NCI-H460 (cell line): ENCODE measurements around the gene C19orf33. TPM values are rescaled to one million over a fixed set of nuclear protein-coding genes. Genes with fewer than 3 reads are reported as not detected.

Source experiments
- DNase-seq: peaks from one replicate; pipeline ENCODE4 v3.0.0-alpha.2; 2016; ENCODE audit warnings: low read depth; ENCODE audit errors: extremely low read depth
- total RNA-seq: library from RNA; depleted of rRNA; stranded (reverse); fragments of >200 nt; shearing (Covaris generic); gene quantifications from 2 replicates; pipeline ENCODE4 v1.2.3, GENCODE V29; 2014

The C19orf33 gene
- total RNA-seq, 1 experiment from 2014 or later: 64.5 TPM

DNA sequence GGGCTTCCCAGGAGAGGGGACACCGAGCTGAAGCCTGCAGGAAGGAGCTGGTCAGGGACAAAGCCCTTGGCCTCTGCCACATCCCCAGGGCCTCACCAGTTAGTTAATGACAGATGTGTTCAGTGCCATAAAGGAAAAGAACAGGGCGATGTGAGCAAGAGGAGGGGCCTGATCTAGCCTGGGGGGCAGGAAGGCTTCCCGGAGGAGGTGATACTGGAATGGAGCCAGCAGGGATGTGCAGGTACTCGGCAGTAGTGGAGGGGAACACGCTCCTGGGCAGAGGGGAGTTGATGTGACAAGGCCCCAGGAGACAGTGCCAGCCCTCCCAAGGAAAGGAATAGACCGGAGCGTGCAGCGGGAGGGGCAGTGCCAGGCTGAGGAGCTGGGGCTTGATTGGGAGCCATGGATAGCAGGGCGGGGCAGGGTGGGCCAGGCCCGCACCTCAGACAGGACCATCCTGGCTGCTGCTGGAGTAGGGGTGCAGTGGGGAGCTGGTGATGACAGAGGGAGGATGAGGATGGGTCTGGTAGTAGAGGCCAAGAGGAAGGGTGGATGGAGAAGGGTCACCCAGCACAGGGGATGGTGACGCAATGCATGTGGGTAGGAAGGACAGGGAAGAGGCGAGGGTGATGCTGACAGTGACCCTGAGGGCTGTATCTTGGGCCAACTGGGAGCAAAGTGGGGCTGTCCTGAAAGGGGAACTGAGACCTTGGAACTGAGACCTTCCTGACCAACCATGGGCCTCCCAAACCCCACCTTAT lies 4.1 kb downstream of the C19orf33 start:
- DNase-seq: no peak

DNA sequence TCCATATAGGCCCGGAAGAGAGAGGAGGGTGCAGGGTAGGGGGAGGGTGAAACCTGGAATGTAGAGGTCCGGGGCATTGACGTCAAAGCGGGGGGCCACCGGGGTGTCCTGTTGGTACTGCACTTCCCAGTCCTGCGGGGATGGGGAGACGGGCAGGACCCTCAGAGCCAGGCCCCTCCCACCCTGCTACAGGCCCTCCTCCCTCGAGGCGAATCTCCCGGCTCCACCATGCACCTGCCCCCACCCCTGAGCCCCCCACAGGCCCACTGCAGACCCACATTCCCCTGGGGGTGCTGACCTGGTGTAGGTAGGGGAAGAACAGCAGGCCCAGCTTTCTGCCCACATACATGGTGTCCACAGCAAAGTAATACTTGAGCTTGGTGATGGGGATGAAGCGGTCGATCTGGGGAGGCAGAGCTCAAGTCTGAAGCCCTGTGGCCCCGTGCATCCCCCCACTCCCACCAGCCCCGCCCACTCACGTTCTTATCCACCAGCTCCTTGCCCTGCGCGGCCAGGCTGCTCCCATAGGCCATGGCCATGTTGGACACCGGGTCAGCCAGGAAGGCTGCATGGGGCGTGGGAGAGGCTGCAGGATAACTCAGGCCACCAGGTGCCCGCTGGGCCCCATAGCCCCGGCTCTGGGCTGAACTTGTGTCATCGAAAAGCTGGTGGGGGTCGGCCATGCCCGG lies 5.0 kb downstream of the C19orf33 start:
- DNase-seq: no peak

DNA sequence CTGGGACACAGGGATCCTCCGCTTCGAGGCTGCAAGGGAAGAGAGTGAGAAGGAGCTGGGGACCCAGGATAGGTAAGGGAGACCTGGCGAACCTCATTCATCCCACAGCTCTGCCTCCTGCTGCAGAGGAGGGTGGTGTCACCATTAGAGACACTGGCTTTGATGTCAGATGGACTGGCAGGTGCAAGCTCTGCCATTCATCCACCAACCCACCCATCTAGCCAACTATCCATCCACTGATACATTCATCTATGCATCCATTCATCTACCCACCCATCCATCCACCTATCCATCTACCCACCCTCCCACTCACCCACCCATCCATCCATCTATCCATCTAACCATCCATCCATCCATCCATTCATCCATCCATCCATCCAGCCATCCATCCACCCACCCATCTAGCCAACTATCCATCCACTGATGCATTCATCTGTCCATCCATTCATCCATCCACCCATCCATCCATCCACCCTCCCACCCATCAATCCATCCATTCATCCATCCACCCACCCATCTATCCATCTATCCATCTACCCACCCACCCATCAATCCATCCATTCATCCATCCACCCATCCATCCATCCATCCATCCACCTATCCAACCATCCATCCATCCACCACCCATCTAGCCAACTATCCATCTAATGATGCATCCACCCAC lies 5.7 kb downstream of the C19orf33 start:
- DNase-seq: no peak

DNA sequence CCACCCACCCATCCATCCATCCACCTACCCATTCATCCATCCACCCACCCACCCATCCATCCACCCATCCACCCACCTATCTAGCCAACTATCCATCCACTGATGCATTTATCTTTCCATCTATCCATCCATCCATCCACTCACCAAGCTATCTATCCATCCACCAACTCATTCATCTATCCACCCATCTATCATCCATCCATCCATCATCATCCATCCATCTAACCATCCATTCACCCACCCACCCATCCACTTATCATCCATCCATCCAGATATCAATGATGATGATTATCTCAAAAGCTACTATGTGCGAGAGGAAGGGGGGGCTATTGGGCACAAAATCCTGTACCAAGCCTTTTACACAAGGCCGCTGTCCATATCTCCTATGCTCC lies 6.2 kb downstream of the C19orf33 start:
- no peak for DNase-seq

DNA sequence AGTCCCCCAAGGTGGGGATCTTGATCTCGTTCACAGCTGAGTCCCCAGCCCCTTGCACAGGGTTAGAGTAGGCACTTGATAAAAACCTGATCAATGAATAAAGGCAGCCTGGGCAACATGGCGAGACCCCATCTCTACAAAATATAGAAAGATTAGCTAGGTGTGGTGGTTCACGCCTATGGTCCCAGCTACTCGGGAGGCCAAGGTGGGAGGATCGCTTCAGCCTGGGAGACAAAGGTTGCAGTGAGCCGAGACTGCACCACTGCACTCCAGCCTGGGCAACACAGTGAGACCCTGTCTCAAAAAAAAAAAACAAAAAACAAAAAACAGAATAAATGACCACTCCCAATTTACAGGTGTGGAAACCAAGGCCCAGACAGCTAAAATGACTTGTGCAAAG lies 6.9 kb downstream of the C19orf33 start:
- DNase-seq: no peak

DNA sequence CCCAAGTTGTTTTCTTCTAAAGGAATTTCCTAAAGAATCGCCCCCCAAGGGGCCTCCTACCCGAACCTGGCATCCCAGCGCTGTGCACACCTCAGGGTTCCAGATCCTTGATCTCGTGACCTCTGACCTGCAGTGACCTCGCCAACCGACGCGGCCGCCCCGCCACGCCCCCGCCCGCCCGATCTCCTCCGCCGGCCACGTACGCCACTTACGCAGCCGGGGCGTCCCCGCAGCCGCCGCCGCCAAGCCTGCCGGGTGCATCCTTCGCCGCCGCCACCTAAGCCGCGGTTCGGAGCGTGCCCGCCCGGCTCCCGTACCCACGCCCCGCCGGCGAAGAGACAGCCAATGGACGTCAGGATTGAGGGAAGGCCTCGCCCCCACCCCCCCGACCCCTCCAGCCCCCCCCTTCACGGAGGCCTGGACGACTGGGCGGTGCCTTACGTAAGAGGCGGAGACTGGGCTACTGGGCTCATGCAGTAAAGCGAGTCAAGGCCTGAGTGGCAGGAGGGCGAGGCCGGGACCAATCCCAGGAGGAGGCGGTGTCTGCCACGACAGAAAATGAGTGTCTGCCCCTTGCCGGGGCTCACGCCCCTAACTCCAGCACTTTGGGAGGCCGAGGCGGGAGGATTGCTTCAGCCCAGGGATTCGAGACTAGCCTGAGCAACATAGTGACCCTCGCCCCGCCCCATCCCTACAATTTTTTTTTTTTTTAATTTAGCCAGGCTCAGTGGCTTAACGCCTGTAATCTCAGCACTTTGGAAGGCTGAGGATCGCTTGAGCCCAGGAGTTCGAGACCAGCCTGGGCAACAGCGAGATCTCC lies 11.8 kb downstream of the C19orf33 start, which contains the start of gene YIF1B:
TSS of gene YIF1B (minus strand) at position 291 of the 820 bp plus-strand sequence. CDS start at position 261, 30 bp downstream.
- peak; percentile 94 for DNase-seq

DNA sequence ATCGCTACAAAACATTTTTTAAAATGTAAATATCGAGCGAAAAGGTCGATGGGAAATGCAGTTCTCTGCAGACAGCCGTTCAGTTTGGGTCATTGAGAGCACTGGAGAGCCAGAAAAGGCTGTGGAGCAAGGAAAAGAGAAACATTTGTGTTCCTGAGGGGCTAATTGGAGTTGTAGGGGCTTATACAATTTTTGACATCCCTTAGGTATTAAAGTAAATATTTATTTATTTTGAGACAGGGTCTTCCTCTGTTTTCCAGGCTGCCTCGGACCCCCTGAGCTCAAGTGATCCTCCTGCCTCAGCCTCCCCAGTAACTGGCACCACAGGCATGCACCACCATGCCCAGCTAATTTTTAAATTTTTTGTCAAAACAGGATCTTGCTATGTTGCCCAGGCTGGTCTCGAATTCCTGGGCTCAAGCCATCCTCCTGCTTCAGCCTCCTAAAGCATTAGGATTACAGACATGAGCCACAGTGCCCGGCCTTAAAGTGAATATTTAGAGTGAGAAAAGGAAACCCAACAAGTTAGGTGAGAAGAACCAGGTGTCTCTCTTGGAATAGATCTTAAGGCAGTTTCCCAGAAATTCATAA lies 12.5 kb downstream of the C19orf33 start:
- DNase-seq: no peak

DNA sequence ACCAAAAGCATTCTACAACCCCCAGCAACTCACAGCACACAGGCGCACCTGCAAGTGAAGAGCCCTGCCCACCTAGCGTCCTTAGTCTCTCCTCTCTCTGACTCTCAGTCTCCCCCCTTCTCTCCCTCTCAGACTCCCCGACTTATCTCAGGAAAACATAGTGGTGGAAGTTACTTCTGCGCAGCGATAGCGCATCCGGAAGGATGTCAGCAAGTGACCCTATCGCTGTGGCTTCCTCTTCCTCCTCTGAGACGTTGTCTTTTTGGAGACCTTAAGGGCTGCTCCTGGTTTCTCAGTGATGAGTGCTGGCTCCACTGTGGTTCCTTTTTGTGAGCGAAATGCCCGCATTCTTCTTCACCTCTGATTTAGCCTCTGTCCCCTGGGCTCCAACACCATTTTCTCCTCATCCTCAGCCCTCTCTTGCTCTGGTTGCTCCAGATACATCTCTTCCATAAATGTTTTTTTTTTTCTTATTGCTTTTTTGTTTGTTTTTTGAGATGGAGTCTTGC lies 13.1 kb downstream of the C19orf33 start:
- DNase-seq: no peak

DNA sequence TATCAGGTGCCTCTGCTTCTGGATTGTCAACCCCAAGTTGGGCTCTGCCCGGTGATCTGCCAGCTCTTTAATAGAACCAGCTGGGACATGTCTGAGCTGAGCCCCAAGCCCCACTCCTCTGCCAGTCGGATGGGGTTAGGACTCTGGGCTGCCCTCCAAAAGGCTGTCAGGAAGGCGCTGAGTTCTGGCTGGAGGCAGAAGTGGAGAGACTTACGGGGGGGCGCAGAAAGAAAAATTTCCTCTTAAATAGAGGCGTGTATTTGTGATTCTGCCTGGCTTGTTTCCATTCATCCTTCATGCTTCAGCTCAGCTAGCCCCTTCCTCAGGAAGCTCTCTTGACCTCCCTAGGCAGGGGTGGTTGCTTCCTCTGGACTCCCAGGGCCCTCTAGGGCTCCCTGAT lies 14.6 kb downstream of the C19orf33 start:
- no peak for DNase-seq

DNA sequence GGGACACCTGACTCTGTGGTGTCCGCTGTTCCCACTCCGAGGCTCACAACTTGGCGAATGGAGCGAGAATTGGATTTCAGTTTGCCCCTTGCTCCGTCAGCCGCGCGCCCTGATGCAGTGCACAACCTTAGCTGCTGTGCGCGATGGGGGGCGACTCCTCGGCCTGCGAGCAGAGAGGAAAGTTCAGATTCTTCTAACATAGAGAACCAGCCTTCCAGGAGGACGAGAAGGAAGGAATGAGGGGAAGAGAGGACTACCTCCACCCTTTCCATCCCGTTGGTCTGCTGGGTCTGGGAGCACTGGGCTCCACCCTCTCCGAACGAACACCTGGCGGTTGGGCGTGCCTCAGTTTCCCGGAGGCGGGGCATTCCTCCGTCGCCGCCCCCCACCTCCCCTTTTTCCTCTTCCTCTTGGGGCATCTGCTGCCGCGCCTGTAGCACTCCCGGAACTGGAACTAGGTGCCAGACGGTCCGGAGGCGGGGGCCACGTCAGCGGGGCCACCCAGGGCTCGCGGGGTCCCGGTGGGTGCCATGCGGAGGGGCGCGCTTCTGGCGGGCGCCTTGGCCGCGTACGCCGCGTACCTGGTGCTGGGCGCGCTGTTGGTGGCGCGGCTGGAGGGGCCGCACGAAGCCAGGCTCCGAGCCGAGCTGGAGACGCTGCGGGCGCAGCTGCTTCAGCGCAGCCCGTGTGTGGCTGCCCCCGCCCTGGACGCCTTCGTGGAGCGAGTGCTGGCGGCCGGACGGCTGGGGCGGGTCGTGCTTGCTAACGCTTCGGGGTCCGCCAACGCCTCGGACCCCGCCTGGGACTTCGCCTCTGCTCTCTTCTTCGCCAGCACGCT lies 15.6 kb downstream of the C19orf33 start, which contains the start of gene KCNK6:
TSS of gene KCNK6 (plus strand) at position 425 of the 838 bp plus-strand sequence. CDS start at position 531, 106 bp downstream.
- no peak for DNase-seq

DNA sequence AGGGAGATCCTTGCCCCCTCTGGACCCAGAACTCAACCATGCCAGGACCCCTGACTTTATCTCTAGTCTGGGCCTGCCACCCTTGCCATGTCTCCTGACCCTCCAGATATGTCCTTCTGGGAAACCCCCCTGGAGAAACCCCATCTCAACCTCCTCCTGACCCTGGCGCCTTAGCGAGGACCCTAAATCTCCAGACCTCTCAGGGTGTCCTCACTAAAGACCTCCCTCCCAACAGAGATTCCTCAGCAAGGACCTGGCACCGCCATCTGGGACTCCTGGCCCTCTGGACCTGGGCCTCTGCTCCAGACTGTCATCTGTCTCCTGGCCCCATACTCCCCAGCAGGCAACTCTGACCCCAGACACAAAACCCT lies 16.9 kb downstream of the C19orf33 start:
- no peak for DNase-seq

DNA sequence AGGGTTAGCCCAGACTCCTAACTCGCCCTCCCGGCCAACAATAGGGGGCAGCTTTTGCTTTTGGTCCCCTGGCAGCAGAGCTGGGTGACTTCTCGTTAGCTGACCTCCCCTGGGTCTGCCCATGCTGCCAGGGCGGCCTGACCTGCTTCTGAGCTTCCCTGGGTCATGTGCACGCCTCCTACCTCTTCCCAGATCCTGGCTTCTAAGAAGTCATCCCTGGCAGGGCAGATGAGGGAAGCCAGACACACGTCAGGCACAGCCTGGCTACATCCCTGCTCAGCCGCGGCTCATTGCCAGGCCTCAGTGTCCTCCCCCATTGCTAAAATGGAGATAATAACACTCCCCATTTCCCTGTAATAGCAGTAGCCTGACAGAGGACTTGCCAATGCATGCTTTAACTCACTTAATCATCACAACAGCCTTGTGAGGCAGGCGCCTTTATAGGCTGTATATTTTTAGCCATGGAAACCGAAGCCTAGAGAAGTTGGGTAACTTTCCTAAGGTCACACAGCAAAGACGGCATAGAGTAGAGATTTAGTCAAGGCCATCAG lies 17.7 kb downstream of the C19orf33 start:
- DNase-seq: no peak

DNA sequence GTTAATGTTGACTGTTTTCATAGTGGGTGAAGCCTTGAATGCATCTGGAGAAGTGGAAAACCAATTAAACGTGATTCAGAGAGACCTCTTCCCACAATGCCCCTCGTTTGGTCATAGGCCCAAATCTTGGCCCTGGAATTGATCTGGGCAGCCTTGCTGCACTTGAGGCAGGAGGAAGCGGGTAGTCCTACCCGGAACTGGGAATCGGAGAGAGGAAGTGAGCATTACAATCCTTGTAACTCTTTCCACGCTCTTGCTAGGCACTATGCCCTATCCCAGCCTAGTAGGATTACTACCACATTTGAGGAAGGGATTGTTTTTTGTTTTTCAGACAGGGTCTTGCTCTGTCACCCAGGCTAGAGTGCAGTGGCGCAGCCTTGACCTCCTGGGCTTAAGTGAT lies 19.2 kb downstream of the C19orf33 start:
- no peak for DNase-seq

DNA sequence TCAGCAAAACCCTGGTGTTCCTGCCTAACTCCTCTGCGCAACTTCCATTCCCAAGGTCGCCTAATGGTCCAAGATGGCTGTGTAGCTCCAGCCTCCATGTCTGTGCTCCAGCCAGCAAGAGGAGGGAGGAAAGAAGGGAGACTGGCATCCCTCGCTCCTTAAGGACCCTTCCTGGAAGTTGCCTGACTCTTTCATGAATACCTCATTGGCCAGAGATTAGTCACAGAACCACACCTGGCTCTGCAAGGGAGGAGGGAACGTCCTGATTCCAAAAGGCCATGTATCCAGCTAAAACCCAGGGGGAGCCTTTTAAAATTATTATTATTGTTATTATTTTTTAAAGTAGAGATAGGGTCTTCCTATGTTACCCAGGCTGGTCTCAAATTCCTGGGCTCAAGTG lies 20.4 kb downstream of the C19orf33 start:
- DNase-seq: no peak

DNA sequence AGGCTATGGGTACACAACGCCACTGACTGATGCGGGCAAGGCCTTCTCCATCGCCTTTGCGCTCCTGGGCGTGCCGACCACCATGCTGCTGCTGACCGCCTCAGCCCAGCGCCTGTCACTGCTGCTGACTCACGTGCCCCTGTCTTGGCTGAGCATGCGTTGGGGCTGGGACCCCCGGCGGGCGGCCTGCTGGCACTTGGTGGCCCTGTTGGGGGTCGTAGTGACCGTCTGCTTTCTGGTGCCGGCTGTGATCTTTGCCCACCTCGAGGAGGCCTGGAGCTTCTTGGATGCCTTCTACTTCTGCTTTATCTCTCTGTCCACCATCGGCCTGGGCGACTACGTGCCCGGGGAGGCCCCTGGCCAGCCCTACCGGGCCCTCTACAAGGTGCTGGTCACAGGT lies 22.5 kb downstream of the C19orf33 start:
- no peak for DNase-seq

DNA sequence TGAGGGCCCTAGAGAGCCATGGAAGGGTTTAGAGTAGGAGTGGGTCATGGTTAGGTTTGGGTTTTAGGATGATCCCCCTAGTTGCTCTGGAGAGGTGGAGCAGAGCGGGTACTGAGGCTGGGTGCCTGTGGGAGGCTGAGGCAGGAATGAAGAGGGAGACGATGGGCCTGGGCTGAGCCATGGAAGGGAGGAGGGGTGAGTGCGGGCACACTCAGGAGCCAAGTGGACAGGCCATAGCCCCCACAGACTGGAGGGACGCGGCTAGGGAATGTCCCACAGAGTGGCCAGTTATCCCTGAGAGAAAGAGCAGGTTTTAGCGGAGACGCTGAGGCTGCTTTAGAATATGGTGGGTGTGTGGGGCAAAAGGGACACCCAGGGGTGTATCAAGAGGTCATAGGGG lies 25.6 kb downstream of the C19orf33 start:
- no peak for DNase-seq

DNA sequence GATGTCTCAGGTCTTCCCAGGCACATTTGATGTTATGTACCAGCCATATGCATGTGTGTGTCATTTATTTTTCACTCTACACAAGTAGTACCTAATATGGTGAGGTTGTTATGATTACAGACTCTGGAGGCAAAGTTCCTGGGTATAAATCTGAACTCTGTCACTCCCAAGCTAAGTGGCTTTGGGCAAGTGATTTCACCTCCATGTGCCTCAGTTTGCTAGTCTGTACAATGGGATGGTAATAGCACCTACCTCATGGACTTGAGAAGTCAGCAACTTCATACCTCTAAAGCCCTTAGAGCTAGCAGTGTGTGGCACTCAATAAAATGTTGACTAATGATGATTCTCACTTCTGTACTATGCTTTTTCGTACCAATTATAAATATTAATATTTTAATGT lies 27.7 kb downstream of the C19orf33 start:
- no peak for DNase-seq

DNA sequence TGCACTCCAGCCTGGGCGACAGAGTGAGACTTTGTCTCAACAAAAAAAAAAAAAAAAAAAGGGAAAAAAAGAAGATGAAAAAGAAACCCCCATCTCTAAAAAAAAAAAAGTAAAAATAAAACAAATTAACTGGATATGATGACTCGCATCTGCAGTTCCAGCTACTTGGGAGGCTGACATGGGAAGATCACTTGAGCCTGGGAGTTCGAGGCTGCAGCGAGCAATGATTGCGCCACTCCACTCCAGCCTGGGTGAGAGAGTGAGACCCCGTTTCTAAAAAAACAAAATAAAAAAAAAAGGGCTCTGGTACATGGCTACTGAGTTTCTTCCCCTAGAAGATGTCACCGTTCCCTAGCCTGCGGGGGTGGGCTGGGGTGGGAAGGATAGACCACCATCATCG lies 29.2 kb downstream of the C19orf33 start:
- DNase-seq: no peak
